Head of caudate nucleus (tissue), 42 donors: ENCODE results near the gene CLK2.
"Not testable (repeated sequence)": the region's sequence is repeated elsewhere in the genome, so short reads cannot be mapped to it uniquely, and the experiment has no call there.

ENCODE experiments used
- DNase-seq, 42 donors: peaks; one replicate each; pipeline versions ENCODE4 v3.0.0 to v3.0.0-alpha.2; 2020 to 2021; ENCODE audit warnings: mixed read lengths in 7 of 42
- intact Hi-C: fragments of 100-400 bp; cut with DNase I; formaldehyde crosslinking; loops from one replicate; pipeline ENCODE4 v1.15.0; 2022

Gene CLK2

GRCh38 chr1:155300553-155301329, 27.4 kb upstream of the CLK2 start:
- no peak for DNase-seq
- intact Hi-C loops, result no loop called here

- no peak for DNase-seq
- intact Hi-C loops, result no loop called here
Observed at GRCh38 chr1:155300024-155300423, 26.7 kb upstream of the CLK2 start.

GRCh38 chr1:155297384-155297783, 24.1 kb upstream of the CLK2 start:
- no peak for DNase-seq
- intact Hi-C loops, result no loop called here

- intact Hi-C loops, result no loop called here
- DNase-seq, result no peak
Observed at GRCh38 chr1:155296661-155297060, 23.4 kb upstream of the CLK2 start.

- intact Hi-C loops, result no loop called here
Observed at GRCh38 chr1:155295942-155296267, 22.6 kb upstream of the CLK2 start.

GRCh38 chr1:155295183-155295941, 22.1 kb upstream of the CLK2 start:
- DNase-seq, result no peak
- intact Hi-C loops, result no loop called here

More at GRCh38 chr1:155295942-155296267, 22.6 kb upstream of the CLK2 start:
- no peak for DNase-seq

GRCh38 chr1:155294520-155295182, 21.3 kb upstream of the CLK2 start:
- intact Hi-C loops, result no loop called here
- no peak for DNase-seq

GRCh38 chr1:155293086-155293749, 19.9 kb upstream of the CLK2 start:
- intact Hi-C loops, result no loop called here
- no peak for DNase-seq

- intact Hi-C loops, DNase-seq: not testable (repeated sequence)
Observed at GRCh38 chr1:155291006-155291405, 17.7 kb upstream of the CLK2 start.

GRCh38 chr1:155287987-155288543, 14.8 kb upstream of the CLK2 start:
- intact Hi-C loops, result no loop called here
- DNase-seq, result no peak

- intact Hi-C loops, result no loop called here
- DNase-seq, result no peak
Observed at GRCh38 chr1:155286544-155286943, 13.2 kb upstream of the CLK2 start.

GRCh38 chr1:155285631-155286044, 12.3 kb upstream of the CLK2 start:
- intact Hi-C loops, result no loop called here
- DNase-seq, result no peak

GRCh38 chr1:155285063-155285462, 11.8 kb upstream of the CLK2 start:
- intact Hi-C loops, result no loop called here
- DNase-seq, result no peak

GRCh38 chr1:155284476-155284875, 11.2 kb upstream of the CLK2 start:
- DNase-seq, result no peak
- intact Hi-C loops, result no loop called here

- intact Hi-C loops, result no loop called here
- no peak for DNase-seq
Observed at GRCh38 chr1:155282488-155283091, 9.3 kb upstream of the CLK2 start.

GRCh38 chr1:155279268-155279667, 6.0 kb upstream of the CLK2 start:
- intact Hi-C loops, result loop anchor here (5.0 kb wide), 1 partner anchor 43 kb away; the partner anchor contains the start of gene RUSC1
- peak in 3 of 42 donors; percentile 8 to 34 (median 9) for DNase-seq

- intact Hi-C loops, result loop anchor here (5.0 kb wide), 1 partner anchor 44 kb away; the partner anchor contains the start of gene RUSC1
- peak in 15 of 42 donors; percentile 3 to 49 (median 18) for DNase-seq
Observed at GRCh38 chr1:155278689-155279160, 5.4 kb upstream of the CLK2 start.

GRCh38 chr1:155277902-155278688, 4.8 kb upstream of the CLK2 start:
- peak in 40 of 42 donors; percentile 15 to 79 (median 48) for DNase-seq
- intact Hi-C loops, result loop anchor here (5.0 kb wide), 1 partner anchor 44 kb away; the partner anchor contains the start of gene RUSC1
